GM23338 (cell line): ENCODE measurements around the gene BCL2L13. TPM values are rescaled to one million over a fixed set of nuclear protein-coding genes. Genes with fewer than 3 reads are reported as not detected.
A peak's percentile ranks its signal among the peaks of the same experiment; 100 is the strongest.

ENCODE experiments used
- ATAC-seq: fragments of 200-7000 bp; cut with Tn5 transposase; 3 replicates; pipeline ENCODE4 v1.9.1; 2020
- DNase-seq: peaks from one replicate; pipeline ENCODE4 v3.0.0-alpha.2; 2015; ENCODE audit warnings: low spot score
- H2AFZ ChIP-seq: fragments of 200-600 bp; sonication (generic); 2 replicates; pipeline ENCODE4 v1.8.0; 2016; ENCODE audit warnings: antibody characterized with exemption, mild to moderate bottlenecking, moderate library complexity
- H3F3A ChIP-seq: fragments of 200-600 bp; sonication (generic); replicated peaks from 2 replicates; pipeline ENCODE4 v1.8.0; 2017; ENCODE audit warnings: antibody characterized with exemption, mixed run types, low read depth
- H3K27ac ChIP-seq: fragments of 200-600 bp; sonication (generic); 2 replicates; pipeline ENCODE4 v1.6.1; 2016; ENCODE audit warnings: low read depth
- H3K27me3 ChIP-seq: fragments of 200-600 bp; sonication (generic); 2 replicates; pipeline ENCODE4 v1.8.0; 2016; ENCODE audit warnings: mild to moderate bottlenecking, mixed run types, moderate library complexity; ENCODE audit not compliant: insufficient read depth
- H3K36me3 ChIP-seq: fragments of 200-600 bp; sonication (generic); 2 replicates; pipeline ENCODE4 v1.8.0; 2016; ENCODE audit warnings: mild to moderate bottlenecking; ENCODE audit not compliant: insufficient read depth
- H3K4me1 ChIP-seq: fragments of 200-600 bp; sonication (generic); 2 replicates; pipeline ENCODE4 v1.8.0; 2016; ENCODE audit warnings: mild to moderate bottlenecking, moderate library complexity; ENCODE audit not compliant: insufficient read depth
- H3K4me2 ChIP-seq: fragments of 200-600 bp; sonication (generic); 2 replicates; pipeline ENCODE4 v1.7.1; 2017; ENCODE audit warnings: mixed run types
- H3K4me3 ChIP-seq: fragments of 200-600 bp; sonication (generic); 2 replicates; pipeline ENCODE4 v1.6.1; 2016; ENCODE audit warnings: mixed run types
- H3K79me2 ChIP-seq: fragments of 200-600 bp; sonication (generic); replicated peaks from 2 replicates; pipeline ENCODE4 v1.8.0; 2017; ENCODE audit warnings: mild to moderate bottlenecking; ENCODE audit not compliant: insufficient read depth
- H3K9me2 ChIP-seq: fragments of 200-600 bp; sonication (generic); 2 replicates; pipeline ENCODE4 v1.8.0; 2017; ENCODE audit not compliant: insufficient read depth
- H4K20me1 ChIP-seq: fragments of 200-600 bp; sonication (generic); replicated peaks from 2 replicates; pipeline ENCODE4 v1.8.0; 2017; ENCODE audit warnings: mild to moderate bottlenecking; ENCODE audit not compliant: insufficient read depth
- H3K27ac Mint-ChIP-seq: 2 replicates; pipeline ENCODE4 v1.8.0; 2020; ENCODE audit warnings: inconsistent platforms, mild to moderate bottlenecking, moderate library complexity, mixed read lengths
- H3K27me3 Mint-ChIP-seq: 3 replicates; pipeline ENCODE4 v1.8.0; 2022; ENCODE audit warnings: low read depth, mild to moderate bottlenecking, moderate library complexity, mixed read lengths, inconsistent platforms; ENCODE audit not compliant: insufficient read depth, poor library complexity
- H3K36me3 Mint-ChIP-seq: 3 replicates; pipeline ENCODE4 v1.8.0; 2021; ENCODE audit warnings: low read depth, mild to moderate bottlenecking, inconsistent platforms, moderate library complexity, mixed read lengths
- H3K4me1 Mint-ChIP-seq: 3 replicates; pipeline ENCODE4 v1.8.0; 2020; ENCODE audit warnings: mild to moderate bottlenecking, inconsistent platforms, mixed read lengths
- H3K4me3 Mint-ChIP-seq: 3 replicates; pipeline ENCODE4 v1.8.0; 2021; ENCODE audit warnings: moderate library complexity, mild to moderate bottlenecking, inconsistent platforms, mixed read lengths
- H3K9me3 Mint-ChIP-seq: 3 replicates; pipeline ENCODE4 v1.8.0; 2020; ENCODE audit warnings: moderate library complexity, mild to moderate bottlenecking, inconsistent platforms, mixed read lengths
- CREB1 ChIP-seq: fragments of 250-450 bp; sonication (Bioruptor Pico); IDR thresholded peaks from 2 replicates; pipeline ENCODE4 v1.5.0; 2020; ENCODE audit warnings: low read depth, mild to moderate bottlenecking, moderate library complexity
- EZH2 ChIP-seq: fragments of 200-600 bp; sonication (generic); IDR thresholded peaks from one replicate; pipeline ENCODE4 v1.8.0; 2017; ENCODE audit warnings: antibody characterized with exemption, mild to moderate bottlenecking, low read depth; ENCODE audit not compliant: unreplicated experiment
- EZH2phosphoT487 ChIP-seq: fragments of 200-600 bp; sonication (generic); IDR thresholded peaks from one replicate; pipeline ENCODE4 v1.8.1; 2018; ENCODE audit warnings: antibody characterized with exemption; ENCODE audit not compliant: unreplicated experiment
- JUNB ChIP-seq: IDR thresholded peaks from one replicate; pipeline ENCODE4 v1.6.1; 2016; ENCODE audit warnings: antibody characterized with exemption; ENCODE audit not compliant: unreplicated experiment
- NANOG ChIP-seq: IDR thresholded peaks from 2 replicates; pipeline ENCODE4 v1.6.1; 2016; ENCODE audit warnings: antibody characterized with exemption, borderline replicate concordance
- STAT1 ChIP-seq: IDR thresholded peaks from one replicate; pipeline ENCODE4 v1.6.1; 2016; ENCODE audit warnings: antibody characterized with exemption; ENCODE audit not compliant: unreplicated experiment
- ZNF114 ChIP-seq: fragments of 250-450 bp; sonication (Bioruptor Pico); IDR thresholded peaks from 2 replicates; pipeline ENCODE4 v1.5.0; 2020; ENCODE audit warnings: mild to moderate bottlenecking, moderate library complexity
- ZNF331 ChIP-seq: fragments of 250-450 bp; sonication (Bioruptor Pico); IDR thresholded peaks from 2 replicates; pipeline ENCODE4 v1.5.0; 2020; ENCODE audit warnings: low read depth, mild to moderate bottlenecking, moderate library complexity
- ZNF462 ChIP-seq: fragments of 250-450 bp; sonication (Bioruptor Pico); IDR thresholded peaks from 2 replicates; pipeline ENCODE4 v1.5.0; 2020; ENCODE audit warnings: mild to moderate bottlenecking, moderate library complexity
- polyA plus RNA-seq: library from polyadenylated mRNA; unstranded; fragments of >200 nt; fragmentation: Nextera tagmentation; extraction: Ambion mirVana; gene quantifications from 2 replicates; pipeline ENCODE4 v1.2.1, GENCODE V29; 2016
- total RNA-seq: library from RNA; depleted of rRNA; stranded (reverse); fragments of >200 nt; shearing (Covaris generic); gene quantifications from 2 replicates; pipeline ENCODE4 v1.2.3, GENCODE V29; 2014

Gene BCL2L13
- total and polyA plus RNA-seq, 2 experiments from 2014 or later, result 22.4 to 32.3 TPM

- DNase-seq (no peak), ATAC-seq (no peak)
- Histone ChIP-seq H3K4me2 (no peak overlapping the region), H3K36me3 (peaks cover 10% of the 10 kb centered on the region; the same call in 1 of the 2 replicates), H3K27ac (peak overlapping the region; percentile 50; the same call in 1 of the 2 replicates), H3K9me2 (no peaks in the 10 kb centered on the region), H3F3A (0 out of 2 replicates have a peak, but pooled peaks cover 10% of the 10 kb centered on the region), H3K79me2 (no peaks in the 10 kb centered on the region), H4K20me1 (no peaks in the 10 kb centered on the region; the same call in 1 of the 2 replicates), H3K4me1 (no peaks in the 10 kb centered on the region), H3K4me3 (no peak overlapping the region), H2AFZ (no peak overlapping the region), H3K27me3 (no peaks in the 10 kb centered on the region)
- H3K27me3 Mint-ChIP-seq, result peaks cover 5% of the 10 kb centered on the region
- H3K27ac Mint-ChIP-seq, result no peak overlapping the region
- H3K4me3 Mint-ChIP-seq, result no peak overlapping the region
- no peaks in the 10 kb centered on the region for H3K9me3 Mint-ChIP-seq
- peaks cover 14% of the 10 kb centered on the region; the same call in 2 of the 3 replicates for H3K36me3 Mint-ChIP-seq
- TF ChIP-seq EZH2 (no peak), JUNB (no peak), NANOG (no peak), ZNF331 (CRISPR knock-in tag) (no peak), STAT1 (no peak), EZH2phosphoT487 (no peak), ZNF462 (CRISPR knock-in tag) (no peak), ZNF114 (CRISPR knock-in tag) (no peak), CREB1 (no peak)
- no peaks in the 10 kb centered on the region for H3K4me1 Mint-ChIP-seq
Observed at GRCh38 chr22:17734187-17734586, 95.6 kb downstream of the BCL2L13 start.
